AG20443 (cell line): ENCODE results near the gene LENG9.
"Not testable (repeated sequence)": the region's sequence is repeated elsewhere in the genome, so short reads cannot be mapped to it uniquely, and the experiment has no call there.

ENCODE experiments used
- DNase-seq: peaks from one replicate; pipeline ENCODE4 v3.0.0; 2012; ENCODE audit warnings: low spot score, mixed read lengths

Gene LENG9

GRCh38 chr19:54463531-54464043 lies at the start of gene LENG9:
Gene LENG9, minus strand, starts transcription at chr19:54463778. Its CDS starts 252 bp downstream, at chr19:54463526.
- peak; percentile 91 for DNase-seq

GRCh38 chr19:54509200-54509940 lies 45.8 kb upstream of the LENG9 start:
- DNase-seq: not testable (repeated sequence)

GRCh38 chr19:54508487-54508886 lies 44.9 kb upstream of the LENG9 start:
- DNase-seq: not testable (repeated sequence)

GRCh38 chr19:54507824-54508223 lies 44.2 kb upstream of the LENG9 start:
- no peak for DNase-seq

- DNase-seq: not testable (repeated sequence)
Observed at GRCh38 chr19:54507038-54507717, 43.6 kb upstream of the LENG9 start.

GRCh38 chr19:54506079-54506478 lies 42.5 kb upstream of the LENG9 start:
- no peak for DNase-seq

- DNase-seq: not testable (repeated sequence)
Observed at GRCh38 chr19:54505542-54505941, 42.0 kb upstream of the LENG9 start.

GRCh38 chr19:54502518-54503048 lies 39.0 kb upstream of the LENG9 start, which contains the start of gene LAIR2:
Gene LAIR2, plus strand, starts transcription at chr19:54502831. Its CDS starts 88 bp downstream, at chr19:54502919.
- DNase-seq: no peak

GRCh38 chr19:54498451-54498772 lies 34.8 kb upstream of the LENG9 start:
- DNase-seq: not testable (repeated sequence)

GRCh38 chr19:54497747-54498450 lies 34.3 kb upstream of the LENG9 start:
- not testable (repeated sequence) for DNase-seq

- not testable (repeated sequence) for DNase-seq
Observed at GRCh38 chr19:54495284-54495683, 31.7 kb upstream of the LENG9 start.

- no peak for DNase-seq
Observed at GRCh38 chr19:54493967-54494585, 30.5 kb upstream of the LENG9 start.

GRCh38 chr19:54493056-54493455 lies 29.5 kb upstream of the LENG9 start:
- DNase-seq: not testable (repeated sequence)

- DNase-seq: no peak
Observed at GRCh38 chr19:54492568-54492967, 29.0 kb upstream of the LENG9 start.

- no peak for DNase-seq
Observed at GRCh38 chr19:54489766-54490165, 26.2 kb upstream of the LENG9 start.

GRCh38 chr19:54489341-54489740 lies 25.8 kb upstream of the LENG9 start:
- DNase-seq: no peak

- no peak for DNase-seq
Observed at GRCh38 chr19:54485851-54486250, 22.3 kb upstream of the LENG9 start.

GRCh38 chr19:54484451-54484850 lies 20.9 kb upstream of the LENG9 start:
- no peak for DNase-seq

GRCh38 chr19:54482889-54483288 lies 19.3 kb upstream of the LENG9 start:
- no peak for DNase-seq

GRCh38 chr19:54481326-54481930 lies 17.9 kb upstream of the LENG9 start:
- peak; percentile 68 for DNase-seq

GRCh38 chr19:54480051-54480450 lies 16.5 kb upstream of the LENG9 start:
- DNase-seq: no peak
